HG03571 (cell line): ENCODE results near the gene RIN2.

Experiments used
- ATAC-seq: cut with Tn5 transposase; IDR thresholded peaks from one replicate; pipeline ENCODE4 v1.9.1; 2021; ENCODE audit not compliant: unreplicated experiment

Gene RIN2

GRCh38 chr20:19758133-19758500 lies at the start of gene RIN2:
RIN2 (plus strand) TSS chr20:19758258; CDS start chr20:19889602, 131,344 bp downstream.
- no peak for ATAC-seq

- ATAC-seq, result no peak
Observed at GRCh38 chr20:19709635-19710335, 48.3 kb upstream of the RIN2 start.

- no peak for ATAC-seq
Observed at GRCh38 chr20:19710336-19711120, 47.5 kb upstream of the RIN2 start.

GRCh38 chr20:19711126-19711525 lies 46.9 kb upstream of the RIN2 start:
- ATAC-seq, result no peak

- ATAC-seq, result no peak
Observed at GRCh38 chr20:19712721-19713260, 45.3 kb upstream of the RIN2 start.

- no peak for ATAC-seq
Observed at GRCh38 chr20:19713822-19714578, 44.1 kb upstream of the RIN2 start.

- ATAC-seq, result no peak
Observed at GRCh38 chr20:19714579-19714840, 43.5 kb upstream of the RIN2 start.

- ATAC-seq, result no peak
Observed at GRCh38 chr20:19715986-19716385, 42.1 kb upstream of the RIN2 start.

- no peak for ATAC-seq
Observed at GRCh38 chr20:19718880-19719279, 39.2 kb upstream of the RIN2 start.

- ATAC-seq, result no peak
Observed at GRCh38 chr20:19720991-19721390, 37.1 kb upstream of the RIN2 start.

- ATAC-seq, result no peak
Observed at GRCh38 chr20:19723051-19723450, 35.0 kb upstream of the RIN2 start.

GRCh38 chr20:19723813-19724430 lies 34.1 kb upstream of the RIN2 start:
- ATAC-seq, result no peak

GRCh38 chr20:19725373-19725772 lies 32.7 kb upstream of the RIN2 start:
- ATAC-seq, result no peak

GRCh38 chr20:19725814-19726525 lies 32.1 kb upstream of the RIN2 start:
- no peak for ATAC-seq

GRCh38 chr20:19727251-19727847 lies 30.7 kb upstream of the RIN2 start:
- ATAC-seq, result no peak

GRCh38 chr20:19729672-19730071 lies 28.4 kb upstream of the RIN2 start:
- ATAC-seq, result no peak

- ATAC-seq, result no peak
Observed at GRCh38 chr20:19730706-19731105, 27.4 kb upstream of the RIN2 start.

- no peak for ATAC-seq
Observed at GRCh38 chr20:19734811-19735210, 23.2 kb upstream of the RIN2 start.

- no peak for ATAC-seq
Observed at GRCh38 chr20:19735446-19735845, 22.6 kb upstream of the RIN2 start.

- no peak for ATAC-seq
Observed at GRCh38 chr20:19737025-19737424, 21.0 kb upstream of the RIN2 start.
